AG04449 (cell line): Measurements from ENCODE around the gene ZNRF2.
"Not testable (repeated sequence)": the region's sequence is repeated elsewhere in the genome, so short reads cannot be mapped to it uniquely, and the experiment has no call there.

ENCODE experiments used
- CTCF ChIA-PET: fragments of 350-600 bp; formaldehyde crosslinking; extraction: SDS; loops from one replicate; lab custom pipeline; 2021; ENCODE audit warnings: antibody characterized with exemption; lab: Yijun Ruan, JAX
- POLR2A ChIA-PET: fragments of 400-600, 350-600 bp; formaldehyde crosslinking; extraction: SDS; loops from one replicate; lab custom pipeline; 2020; ENCODE audit warnings: antibody characterized with exemption, inconsistent platforms; lab: Yijun Ruan, JAX
- DNase-seq: peaks from one replicate; pipeline ENCODE4 v3.0.0-alpha.2; 2010; ENCODE audit warnings: low read depth, low spot score
- H3K4me3 ChIP-seq: 2 replicates; pipeline ENCODE4 v1.5.1; 2011; ENCODE audit warnings: low read depth, mild to moderate bottlenecking, control low read depth, low read length
- TF ChIP-seq, protein P1 (sequence below): IDR thresholded peaks from one replicate; pipeline ENCODE4 v1.5.1; 2011; ENCODE audit warnings: mild to moderate bottlenecking, moderate library complexity, low read length, control low read depth, inconsistent platforms; ENCODE audit not compliant: insufficient read depth; ENCODE audit errors: missing control alignments

Gene ZNRF2

DNA sequence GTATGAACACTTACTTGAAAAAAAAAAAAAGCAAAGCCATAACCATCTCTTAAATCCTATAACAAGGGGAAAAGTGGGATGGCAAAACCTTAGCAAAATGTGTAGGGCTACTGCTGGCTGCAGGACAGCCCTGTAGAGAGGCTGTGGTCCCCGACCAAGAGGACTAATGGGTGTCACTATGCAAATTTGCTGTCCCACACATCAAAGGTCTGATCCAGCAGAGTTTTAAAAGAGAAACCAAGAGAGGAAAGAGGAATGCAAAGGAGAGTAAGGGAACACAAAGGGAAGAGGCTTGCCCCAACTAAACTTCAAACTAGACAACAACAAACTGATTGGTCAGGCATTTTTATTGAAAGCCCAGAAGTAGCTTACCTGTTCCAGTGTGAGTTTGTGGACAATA is 3.1 kb upstream of the ZNRF2 start:
- H3K4me3 ChIP-seq, result no peak overlapping the region
- TF ChIP-seq, protein P1, sequence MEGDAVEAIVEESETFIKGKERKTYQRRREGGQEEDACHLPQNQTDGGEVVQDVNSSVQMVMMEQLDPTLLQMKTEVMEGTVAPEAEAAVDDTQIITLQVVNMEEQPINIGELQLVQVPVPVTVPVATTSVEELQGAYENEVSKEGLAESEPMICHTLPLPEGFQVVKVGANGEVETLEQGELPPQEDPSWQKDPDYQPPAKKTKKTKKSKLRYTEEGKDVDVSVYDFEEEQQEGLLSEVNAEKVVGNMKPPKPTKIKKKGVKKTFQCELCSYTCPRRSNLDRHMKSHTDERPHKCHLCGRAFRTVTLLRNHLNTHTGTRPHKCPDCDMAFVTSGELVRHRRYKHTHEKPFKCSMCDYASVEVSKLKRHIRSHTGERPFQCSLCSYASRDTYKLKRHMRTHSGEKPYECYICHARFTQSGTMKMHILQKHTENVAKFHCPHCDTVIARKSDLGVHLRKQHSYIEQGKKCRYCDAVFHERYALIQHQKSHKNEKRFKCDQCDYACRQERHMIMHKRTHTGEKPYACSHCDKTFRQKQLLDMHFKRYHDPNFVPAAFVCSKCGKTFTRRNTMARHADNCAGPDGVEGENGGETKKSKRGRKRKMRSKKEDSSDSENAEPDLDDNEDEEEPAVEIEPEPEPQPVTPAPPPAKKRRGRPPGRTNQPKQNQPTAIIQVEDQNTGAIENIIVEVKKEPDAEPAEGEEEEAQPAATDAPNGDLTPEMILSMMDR, result no peak
- ChIA-PET CTCF (interaction anchor here (1.4 kb wide), 1 partner anchor 285 kb away, joined by 3 read pairs; no protein-coding TSS in a partner anchor), POLR2A (no interaction called here)
- no peak for DNase-seq

DNA sequence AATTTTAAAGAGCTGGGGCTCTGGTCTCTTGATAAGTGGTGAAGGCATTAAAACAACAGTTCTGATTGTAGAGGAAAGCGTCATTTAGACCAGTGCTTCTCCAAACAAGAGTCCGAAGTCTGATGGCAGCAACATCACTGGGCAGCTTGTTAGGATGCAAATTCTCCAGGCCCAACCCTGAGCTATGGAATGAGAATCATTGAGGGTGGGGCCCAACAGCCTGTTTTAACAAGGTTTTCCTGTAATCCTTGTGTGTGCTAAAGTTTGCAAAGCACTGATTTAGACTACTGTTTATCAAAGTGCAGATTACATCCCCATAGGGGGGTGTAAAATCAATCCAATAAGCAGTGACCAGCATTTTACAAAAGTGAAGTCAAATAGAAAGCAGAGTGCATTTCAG is 2.6 kb upstream of the ZNRF2 start:
- TF ChIP-seq, protein P1, result no peak
- no peak for DNase-seq
- H3K4me3 ChIP-seq, result no peak overlapping the region
- ChIA-PET POLR2A (no interaction called here), CTCF (interaction anchor here (1.0 to 1.4 kb wide), 2 partner anchors 129 to 284 kb away, joined by 3 read pairs; no protein-coding TSS in a partner anchor)

DNA sequence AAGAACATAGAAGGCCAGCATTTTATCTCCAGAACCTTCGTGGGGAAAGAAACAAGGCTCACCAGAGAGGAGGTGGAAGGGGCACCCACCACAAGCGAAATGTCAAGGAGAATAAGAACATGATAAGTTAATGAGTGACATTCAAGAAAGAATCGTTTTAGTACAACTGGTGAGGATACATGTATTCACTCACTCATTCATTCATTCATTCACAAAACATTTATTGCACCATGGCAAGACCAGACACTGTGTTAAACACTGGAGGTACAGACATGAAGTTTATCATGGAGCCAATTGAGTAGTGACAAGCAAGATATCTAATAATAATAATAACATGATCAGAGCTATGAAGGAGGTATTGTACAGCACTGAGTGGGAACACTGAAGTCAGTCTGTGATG is 1.7 kb upstream of the ZNRF2 start:
- H3K4me3 ChIP-seq, result no peak overlapping the region
- DNase-seq, result no peak
- CTCF ChIA-PET, result interaction anchor here (0.8 to 1.4 kb wide), 2 partner anchors 10 to 283 kb away, joined by 3 to 4 read pairs; no protein-coding TSS in a partner anchor
- TF ChIP-seq, protein P1, result no peak
- POLR2A ChIA-PET, result no interaction called here

DNA sequence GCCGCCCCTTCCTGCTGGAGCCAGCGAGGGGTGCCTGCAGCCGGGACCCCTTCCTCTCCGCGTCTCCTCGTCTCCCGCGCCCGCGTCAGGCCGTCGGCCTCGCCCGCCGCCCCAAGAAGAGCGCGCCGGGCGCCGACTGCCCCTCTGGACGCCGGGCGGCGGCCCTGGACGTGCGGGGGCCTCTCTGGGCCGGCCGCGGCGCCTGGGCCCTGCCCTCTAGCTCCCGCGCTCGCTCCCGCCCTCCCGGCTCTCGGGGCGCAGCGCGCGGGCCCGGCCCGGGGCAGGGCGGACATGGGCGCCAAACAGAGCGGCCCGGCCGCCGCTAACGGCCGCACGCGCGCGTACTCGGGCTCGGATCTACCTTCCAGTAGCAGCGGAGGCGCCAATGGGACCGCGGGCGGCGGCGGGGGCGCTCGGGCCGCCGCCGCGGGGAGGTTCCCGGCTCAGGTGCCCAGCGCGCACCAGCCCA is 704 bp downstream of the ZNRF2 start:
- CTCF ChIA-PET, result interaction anchor here (2.0 kb wide), 1 partner anchor 128 kb away, joined by 5 read pairs; no protein-coding TSS in a partner anchor
- no peak for DNase-seq
- POLR2A ChIA-PET, result no interaction called here
- H3K4me3 ChIP-seq, result peak overlapping the region; percentile 69
- TF ChIP-seq, protein P1, result no peak

DNA sequence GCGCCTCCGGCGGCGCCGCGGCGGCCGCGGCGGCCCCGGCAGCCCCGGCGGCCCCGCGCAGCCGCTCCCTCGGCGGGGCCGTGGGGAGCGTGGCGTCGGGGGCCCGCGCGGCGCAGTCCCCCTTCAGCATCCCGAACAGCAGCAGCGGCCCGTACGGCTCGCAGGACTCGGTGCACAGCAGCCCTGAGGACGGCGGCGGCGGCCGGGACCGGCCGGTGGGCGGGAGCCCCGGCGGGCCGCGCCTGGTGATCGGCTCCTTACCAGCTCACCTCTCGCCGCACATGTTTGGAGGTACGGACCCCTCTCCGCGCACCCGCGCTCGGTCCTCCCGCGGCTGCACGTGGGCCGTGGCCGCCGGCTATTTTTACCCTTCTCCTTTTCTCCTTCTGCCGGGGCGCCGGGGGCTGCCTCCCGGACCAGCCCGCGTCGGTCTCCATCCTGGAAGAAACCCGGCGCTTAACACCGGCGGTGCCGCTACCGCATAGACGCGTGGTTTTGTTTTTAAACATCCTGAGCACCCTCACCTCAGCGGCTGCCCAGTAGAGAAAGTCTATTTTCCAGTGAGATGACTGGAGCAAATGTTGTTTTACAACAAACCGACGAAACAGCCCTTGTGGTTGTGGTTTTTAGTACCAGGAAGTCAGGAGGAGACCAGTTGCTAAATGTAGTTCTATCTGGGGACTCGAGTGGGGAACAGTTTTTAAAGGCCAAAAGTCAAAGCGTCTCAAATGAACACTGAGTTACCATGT is 1.3 kb downstream of the ZNRF2 start:
- DNase-seq, result no peak
- ChIA-PET CTCF (no interaction called here), POLR2A (no interaction called here)
- TF ChIP-seq, protein P1, result no peak
- peak overlapping the region; percentile 69 for H3K4me3 ChIP-seq

DNA sequence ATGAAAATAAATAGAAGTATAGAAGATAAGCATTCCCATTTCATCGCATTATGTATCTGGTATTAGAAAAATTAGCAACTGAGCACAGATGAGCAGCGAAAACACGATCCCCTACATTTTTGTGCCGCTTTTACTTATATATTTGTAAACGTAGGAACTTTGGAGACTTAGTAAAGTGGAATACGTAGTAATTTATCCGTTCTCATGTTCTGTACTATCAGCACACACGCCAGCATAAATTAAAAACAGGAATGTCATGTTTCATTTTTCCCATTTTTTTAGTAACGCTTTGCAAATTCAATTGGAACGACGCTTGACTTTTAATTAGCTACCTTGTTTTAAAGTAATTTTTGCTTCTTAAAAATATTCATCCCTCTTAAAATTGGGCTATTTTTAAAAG is 2.4 kb downstream of the ZNRF2 start:
- DNase-seq, result no peak
- peak overlapping the region; percentile 69 for H3K4me3 ChIP-seq
- ChIA-PET CTCF (no interaction called here), POLR2A (no interaction called here)
- TF ChIP-seq, protein P1, result no peak

DNA sequence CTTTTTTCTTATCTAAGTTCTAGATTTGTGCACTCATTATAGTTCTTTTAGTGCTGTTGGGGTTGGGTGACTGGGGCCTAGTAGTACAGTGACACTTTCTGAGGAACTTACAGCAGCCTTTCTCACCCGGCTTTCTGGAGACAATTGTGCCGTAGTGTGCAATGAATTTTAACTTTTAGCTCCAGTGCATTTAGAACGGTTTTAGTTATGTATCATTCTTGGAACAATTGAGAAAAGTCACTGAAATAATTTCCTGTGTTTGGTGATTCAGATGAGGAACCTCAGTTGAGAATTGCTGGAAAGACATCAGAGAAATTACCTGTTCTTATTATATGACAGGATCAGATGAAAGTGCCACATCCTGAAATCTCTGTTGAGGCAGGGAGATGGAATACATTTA is 3.2 kb downstream of the ZNRF2 start:
- CTCF ChIA-PET, POLR2A ChIA-PET, DNase-seq, H3K4me3 ChIP-seq: not testable (repeated sequence)

DNA sequence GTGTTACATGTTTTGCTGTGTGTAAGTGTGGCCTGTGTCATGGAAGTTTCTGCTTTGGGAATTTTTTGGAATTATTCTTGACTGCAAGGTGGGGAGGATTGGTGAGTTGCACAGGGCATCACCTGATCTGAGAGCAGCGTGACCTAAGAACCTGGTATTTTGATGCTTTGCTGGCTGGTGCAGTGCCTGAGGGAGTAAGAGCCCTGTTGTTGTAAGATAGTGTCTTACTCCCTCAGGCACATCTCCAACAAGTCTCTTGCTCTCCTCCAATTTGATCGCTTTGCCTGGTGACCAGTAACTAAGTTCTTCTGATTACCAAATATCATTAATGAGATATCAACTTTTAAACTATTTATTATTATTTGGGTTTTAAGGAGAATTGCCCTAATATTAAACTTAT is 5.2 kb downstream of the ZNRF2 start:
- POLR2A ChIA-PET, DNase-seq, H3K4me3 ChIP-seq, CTCF ChIA-PET: not testable (repeated sequence)

DNA sequence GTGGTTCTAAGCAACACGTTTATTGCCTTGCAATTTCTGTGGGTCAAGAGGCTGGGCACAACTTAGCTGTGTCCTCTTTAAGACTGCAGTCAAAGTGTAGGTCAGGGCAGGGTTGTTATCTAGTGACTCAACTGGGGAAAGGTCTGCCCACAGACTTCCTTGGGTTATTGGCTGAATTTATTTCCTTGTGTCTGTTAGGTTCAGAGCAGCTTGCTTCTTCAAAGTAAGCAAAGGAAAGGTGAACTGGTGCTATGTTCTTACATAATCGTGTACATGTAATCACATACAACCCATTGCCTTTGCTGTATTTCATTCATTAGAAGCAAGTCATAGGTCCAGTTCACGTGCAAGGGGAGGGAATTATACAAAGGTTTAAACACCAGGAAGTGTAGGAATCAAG is 5.9 kb downstream of the ZNRF2 start:
- DNase-seq, H3K4me3 ChIP-seq, CTCF ChIA-PET: not testable (repeated sequence)

More for the DNA sequence above, 5.9 kb downstream of the ZNRF2 start:
- POLR2A ChIA-PET, result not testable (repeated sequence)
